GM19023 (cell line): ENCODE results near the gene BBS1.

Experiments
- ATAC-seq: cut with Tn5 transposase; IDR thresholded peaks from one replicate; pipeline ENCODE4 v1.9.1; 2021; ENCODE audit warnings: mild to moderate bottlenecking, moderate library complexity; ENCODE audit not compliant: unreplicated experiment

The BBS1 gene

GRCh38 chr11:66548774-66549630, 38.6 kb downstream of the BBS1 start:
- no peak for ATAC-seq

DNA sequence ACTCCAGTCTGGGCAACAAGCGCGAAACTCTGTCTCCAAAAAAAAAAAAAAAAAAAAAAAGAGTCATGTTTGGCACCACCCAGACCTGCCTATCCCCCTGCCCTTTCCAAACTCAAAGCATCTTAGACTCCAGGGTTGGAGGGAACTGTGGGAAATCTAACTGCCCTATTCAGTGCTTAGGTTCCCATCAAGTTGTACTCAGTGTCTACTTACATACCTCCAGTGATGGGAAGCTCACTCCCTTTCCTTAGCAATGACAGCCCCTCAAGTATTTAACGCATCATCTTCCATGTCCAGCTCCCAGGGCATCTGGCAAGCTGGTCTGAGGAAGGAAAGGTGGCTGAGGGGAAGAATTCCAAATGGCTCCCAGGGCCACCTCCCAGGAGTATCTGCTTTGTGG, 39.3 kb downstream of the BBS1 start:
- ATAC-seq, result no peak

DNA sequence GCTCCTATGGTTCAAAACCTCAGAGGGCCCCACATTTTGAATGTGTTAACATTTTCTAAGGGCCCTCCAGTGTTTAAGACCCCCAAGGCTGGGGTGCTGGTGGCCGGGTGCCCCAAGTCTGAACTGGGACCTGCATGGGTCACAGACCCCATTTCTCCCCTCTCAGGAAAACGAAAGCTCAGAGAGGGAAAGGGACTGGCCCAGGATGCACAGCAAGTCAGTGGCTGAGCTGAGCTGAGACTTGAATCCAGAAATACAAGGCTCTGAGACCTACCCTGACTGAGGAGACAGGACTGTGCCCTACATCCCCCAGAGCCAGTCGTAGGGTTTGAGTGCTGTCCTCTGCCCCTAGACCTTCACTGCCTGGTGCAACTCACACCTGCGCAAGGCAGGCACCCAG, 40.5 kb downstream of the BBS1 start:
- ATAC-seq, result no peak

GRCh38 chr11:66554602-66555001, 44.2 kb downstream of the BBS1 start:
- no peak for ATAC-seq

DNA sequence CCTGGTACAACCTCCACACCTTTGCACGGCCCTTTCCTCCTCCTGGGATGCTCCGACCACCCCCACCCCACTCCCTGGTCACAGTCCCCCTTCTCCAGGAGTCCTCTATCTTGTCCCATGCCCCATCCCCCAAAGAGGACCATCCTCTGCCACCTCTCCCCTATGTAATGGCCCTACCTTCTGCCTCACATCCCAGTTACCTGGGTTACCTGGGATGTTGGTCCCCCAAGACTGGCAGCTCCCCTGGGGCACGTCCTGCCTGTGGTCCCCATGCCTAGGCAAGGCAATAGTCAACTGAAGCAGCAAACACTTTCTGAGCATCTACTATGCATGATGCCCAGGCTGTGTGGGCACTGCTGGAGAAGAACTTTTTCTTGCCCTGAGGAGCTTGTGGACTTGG, 45.0 kb downstream of the BBS1 start:
- no peak for ATAC-seq

GRCh38 chr11:66556086-66556485, 45.7 kb downstream of the BBS1 start:
- no peak for ATAC-seq

GRCh38 chr11:66557733-66558326, 47.4 kb downstream of the BBS1 start:
- no peak for ATAC-seq

DNA sequence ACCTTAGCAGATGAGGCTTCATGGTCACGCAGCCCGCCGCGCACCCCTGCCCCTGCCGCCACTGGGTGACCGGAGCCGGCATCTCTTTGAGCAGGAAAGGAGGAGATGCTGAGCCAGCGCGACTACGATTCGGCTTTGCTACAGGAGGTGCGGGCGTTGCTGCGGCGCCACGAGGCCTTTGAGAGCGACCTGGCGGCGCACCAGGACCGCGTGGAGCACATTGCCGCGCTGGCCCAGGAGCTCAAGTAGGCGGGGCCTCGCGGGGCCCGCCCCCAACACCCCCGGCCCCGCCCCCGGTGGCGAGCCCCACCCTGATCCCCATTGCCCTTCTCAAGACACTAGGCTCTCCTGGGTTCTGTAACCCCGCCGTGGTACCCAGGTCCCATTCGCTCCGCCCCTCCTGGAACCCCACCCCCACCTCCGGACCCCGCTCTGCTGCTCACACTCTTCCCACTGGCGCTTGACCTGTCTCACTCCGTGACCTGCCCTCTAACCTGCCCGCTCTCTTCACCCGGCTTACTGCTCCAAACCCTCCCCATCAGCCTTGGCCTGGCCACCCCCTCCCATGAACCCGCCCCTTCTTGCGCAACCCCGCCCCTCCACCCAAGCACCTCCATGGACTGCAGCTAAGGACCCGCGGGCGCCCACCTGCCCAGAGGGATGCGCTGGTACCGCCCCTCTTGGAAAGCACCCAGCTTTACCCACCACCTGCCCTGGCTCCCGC, 48.9 kb downstream of the BBS1 start:
- no peak for ATAC-seq

GRCh38 chr11:66559866-66560676, 49.6 kb downstream of the BBS1 start:
- no peak for ATAC-seq

- ATAC-seq, result no peak
Observed at GRCh38 chr11:66561178-66561974, 50.9 kb downstream of the BBS1 start.

GRCh38 chr11:66561975-66562248, 51.5 kb downstream of the BBS1 start:
- ATAC-seq, result no peak

DNA sequence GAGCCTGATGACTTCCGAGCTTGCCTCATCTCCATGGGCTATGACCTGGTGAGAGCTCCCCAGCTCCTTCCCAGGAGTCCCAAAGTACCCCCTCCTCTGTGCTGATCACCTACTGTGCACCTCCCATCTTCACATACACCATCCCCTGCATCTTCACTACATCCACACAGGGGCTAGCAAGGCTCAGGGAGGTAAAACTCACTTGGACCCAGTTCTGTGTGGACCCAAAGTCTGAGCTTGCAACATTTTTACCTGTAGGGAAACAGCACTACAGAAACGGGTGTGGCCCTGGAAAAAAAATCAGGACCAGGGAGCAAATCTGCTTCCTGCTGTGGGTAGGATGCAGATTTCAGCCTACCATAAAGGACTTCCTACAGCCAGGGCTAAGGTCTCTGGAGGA, 51.8 kb downstream of the BBS1 start:
- ATAC-seq, result no peak

- ATAC-seq, result no peak
Observed at GRCh38 chr11:66562907-66563583, 52.6 kb downstream of the BBS1 start.

DNA sequence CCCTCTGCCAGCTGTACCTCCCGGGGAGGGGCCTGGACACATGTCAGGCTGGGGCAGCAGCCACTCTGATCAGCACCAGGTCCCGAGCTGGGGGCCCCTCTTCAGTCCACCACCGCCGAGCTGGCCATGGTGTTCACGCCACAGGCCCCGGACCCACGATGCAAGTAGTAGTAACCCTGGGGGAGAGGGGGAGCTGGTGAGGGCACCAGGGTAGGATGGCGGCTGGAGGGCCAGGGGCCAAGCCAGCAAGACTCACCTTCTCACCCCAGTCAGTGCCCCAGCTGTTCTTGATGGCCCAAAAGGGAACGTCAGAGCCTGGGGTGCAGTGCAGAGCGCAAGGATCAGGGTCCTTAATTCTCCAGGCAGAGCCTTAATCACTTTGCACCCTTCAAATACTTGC, 53.4 kb downstream of the BBS1 start:
- no peak for ATAC-seq

- no peak for ATAC-seq
Observed at GRCh38 chr11:66564538-66564937, 54.1 kb downstream of the BBS1 start.

GRCh38 chr11:66564984-66565383, 54.5 kb downstream of the BBS1 start:
- ATAC-seq, result no peak

- ATAC-seq, result no peak
Observed at GRCh38 chr11:66566221-66566620, 55.8 kb downstream of the BBS1 start.

DNA sequence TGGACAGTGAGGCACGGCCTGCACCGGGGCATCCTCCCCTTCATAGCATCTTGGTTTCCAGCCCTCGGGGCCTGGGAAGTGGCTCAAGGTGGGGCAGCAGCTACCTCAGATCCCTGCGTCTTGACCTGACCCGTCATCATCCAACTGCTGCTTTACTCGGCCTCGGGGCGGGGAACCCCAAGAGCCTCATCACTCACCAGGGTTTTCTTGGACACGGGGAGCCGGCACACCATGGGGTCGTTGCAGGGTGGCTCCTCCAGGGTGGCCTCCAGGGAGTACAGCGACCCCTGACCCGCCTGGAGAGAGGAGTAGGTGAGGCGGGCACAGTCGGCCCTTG, 57.3 kb downstream of the BBS1 start:
- no peak for ATAC-seq

DNA sequence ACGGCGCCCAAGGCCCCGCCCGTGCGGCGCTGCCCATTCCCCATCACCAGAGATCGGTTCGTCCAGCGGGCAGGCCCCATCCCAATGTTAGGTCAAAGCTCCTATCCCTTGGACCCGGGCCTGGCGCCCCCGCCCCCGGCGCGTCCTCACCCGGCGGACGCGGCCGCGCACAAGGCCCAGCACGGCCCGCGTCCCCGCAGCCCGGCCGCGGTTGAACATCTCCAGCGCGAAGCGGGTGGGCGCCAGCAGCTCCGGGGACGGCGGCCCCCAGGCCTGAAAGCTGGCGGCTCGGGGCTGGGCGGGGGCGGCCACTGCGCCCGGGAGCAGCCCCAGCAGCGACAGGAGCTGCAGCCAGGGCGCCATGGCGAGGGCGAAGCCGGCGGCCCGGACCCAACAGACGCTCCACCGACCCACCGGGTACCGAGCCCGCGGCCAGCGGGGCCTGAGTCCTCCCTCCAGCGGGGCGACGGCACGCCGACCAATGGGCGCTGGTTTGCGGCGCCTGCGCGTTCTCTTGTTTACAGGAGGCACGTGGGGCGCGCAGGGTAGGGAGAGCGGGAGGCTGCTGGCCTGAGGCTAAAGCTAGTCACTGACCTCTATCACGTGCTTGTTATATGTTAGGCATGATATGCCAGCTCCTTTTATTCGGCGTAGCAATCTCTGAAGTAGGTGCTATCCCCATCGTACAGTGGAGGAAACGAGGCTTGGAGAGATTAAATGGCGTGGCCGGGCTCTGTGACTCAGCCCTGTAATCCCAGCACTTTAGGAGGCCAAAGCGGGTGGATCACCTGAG, 57.9 kb downstream of the BBS1 start, which contains the start of gene CTSF:
Gene CTSF, minus strand, starts transcription at position 483 of the 793 bp plus-strand sequence. Its CDS starts 120 bp downstream, at position 363.
- ATAC-seq, result peak; percentile 67
